NCI-H446 (cell line): ENCODE measurements around the gene LAPTM5.

Experiments used
- DNase-seq, 2 experiments: peaks; one replicate each; lab custom pipeline; 2025; lab: John Stamatoyannopoulos, UW

The LAPTM5 gene

DNA sequence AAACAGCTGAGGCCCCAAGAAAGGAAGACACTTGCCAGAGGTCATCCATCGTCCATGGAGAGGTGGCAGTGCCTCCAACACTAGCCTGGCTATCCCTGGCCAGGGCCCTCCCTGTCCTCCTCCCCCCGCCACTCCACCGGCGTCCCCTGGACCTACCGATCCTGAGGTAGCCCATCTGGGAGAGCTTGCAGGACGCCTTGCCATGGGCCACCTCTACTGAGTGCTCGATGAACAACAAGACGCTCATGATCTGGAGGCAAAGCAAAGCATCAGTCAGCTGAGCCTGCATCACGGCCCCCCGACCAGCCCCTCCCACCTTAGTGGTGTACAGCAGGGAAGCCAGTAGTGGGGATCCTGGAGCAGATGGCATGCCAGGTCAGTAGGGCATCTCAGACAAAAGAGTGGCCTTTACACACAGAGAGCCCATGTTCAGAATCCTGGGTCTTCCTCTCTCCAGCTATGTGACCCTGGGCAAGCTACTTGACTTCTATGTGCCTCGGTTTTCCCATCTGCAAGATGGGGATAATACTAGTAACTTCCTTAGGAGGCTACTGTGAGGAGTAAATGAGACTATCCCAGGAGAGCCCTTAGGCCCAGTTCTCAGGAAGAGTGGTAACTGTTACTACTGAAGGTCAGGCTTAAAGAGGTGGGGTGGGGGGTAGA is 15.1 kb downstream of the LAPTM5 start:
- DNase-seq: no peak

- DNase-seq: no peak
Measured at GRCh38 chr1:30741239-30741894, 16.2 kb downstream of the LAPTM5 start.

DNA sequence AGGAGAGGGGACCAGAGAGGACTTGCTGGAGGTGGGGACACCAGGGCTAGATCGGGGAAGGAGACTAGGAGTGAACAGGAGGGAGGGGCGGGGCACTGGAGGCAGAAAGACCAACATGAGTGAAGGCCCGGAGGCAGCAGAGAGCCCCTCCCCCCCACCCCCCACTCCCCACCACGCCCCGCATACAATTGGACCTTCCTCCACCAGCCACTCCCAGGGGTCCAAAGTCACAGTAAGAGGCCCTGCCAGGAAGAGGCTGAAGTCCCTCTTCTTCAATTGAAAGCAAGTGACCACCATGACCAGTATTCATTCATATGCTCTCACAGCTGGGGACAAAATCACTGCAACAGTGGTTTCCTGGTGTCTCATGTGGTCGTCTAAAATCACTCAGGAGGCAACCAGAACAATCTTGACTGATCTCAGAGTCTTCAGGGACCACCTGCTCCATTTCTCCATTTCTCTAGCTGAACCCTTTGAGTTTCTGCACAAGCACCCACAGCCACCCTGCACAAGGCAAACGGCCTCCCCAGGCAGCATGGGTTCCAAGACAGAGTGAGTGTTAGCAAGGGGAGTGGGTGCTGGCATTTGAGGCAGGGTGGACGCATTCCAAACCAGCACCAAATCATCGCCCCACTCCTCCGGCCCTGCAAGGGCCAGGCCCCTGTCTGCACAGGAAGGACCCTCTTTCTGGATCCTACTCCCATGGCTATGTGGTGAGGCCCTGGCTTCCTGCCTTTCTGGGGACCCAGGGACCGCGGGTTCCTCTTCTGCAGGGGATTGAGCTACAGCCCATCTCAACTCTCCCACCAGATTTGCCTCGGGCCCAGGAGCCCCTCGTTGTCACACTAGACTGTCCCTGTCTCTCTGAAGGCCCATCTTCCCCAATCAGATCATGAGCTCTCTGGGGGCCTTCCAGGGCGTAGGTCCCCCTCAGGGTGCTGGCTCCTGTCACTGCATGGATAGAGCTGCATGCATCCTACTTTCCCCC is 17.0 kb downstream of the LAPTM5 start:
- no peak for DNase-seq

DNA sequence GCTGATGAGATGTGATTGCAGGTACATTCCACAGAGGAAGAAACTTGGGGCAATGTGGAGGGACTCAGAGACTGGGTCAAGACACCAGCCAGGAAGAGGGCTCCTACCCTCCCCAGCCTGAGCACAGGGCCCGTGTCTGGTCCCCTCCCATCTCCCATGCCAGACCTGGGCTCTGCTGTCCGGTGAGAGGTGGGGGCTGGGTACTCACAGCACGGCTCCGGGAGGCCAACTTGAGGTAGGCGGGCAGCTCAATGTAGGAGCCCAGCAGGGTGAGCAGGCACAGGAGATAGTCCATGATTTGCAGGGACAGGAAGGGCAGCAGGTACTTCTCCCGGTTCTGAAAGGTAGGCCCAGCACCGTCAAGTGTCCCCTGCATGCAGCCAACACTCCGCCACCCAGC is 18.0 kb downstream of the LAPTM5 start:
- no peak for DNase-seq

DNA sequence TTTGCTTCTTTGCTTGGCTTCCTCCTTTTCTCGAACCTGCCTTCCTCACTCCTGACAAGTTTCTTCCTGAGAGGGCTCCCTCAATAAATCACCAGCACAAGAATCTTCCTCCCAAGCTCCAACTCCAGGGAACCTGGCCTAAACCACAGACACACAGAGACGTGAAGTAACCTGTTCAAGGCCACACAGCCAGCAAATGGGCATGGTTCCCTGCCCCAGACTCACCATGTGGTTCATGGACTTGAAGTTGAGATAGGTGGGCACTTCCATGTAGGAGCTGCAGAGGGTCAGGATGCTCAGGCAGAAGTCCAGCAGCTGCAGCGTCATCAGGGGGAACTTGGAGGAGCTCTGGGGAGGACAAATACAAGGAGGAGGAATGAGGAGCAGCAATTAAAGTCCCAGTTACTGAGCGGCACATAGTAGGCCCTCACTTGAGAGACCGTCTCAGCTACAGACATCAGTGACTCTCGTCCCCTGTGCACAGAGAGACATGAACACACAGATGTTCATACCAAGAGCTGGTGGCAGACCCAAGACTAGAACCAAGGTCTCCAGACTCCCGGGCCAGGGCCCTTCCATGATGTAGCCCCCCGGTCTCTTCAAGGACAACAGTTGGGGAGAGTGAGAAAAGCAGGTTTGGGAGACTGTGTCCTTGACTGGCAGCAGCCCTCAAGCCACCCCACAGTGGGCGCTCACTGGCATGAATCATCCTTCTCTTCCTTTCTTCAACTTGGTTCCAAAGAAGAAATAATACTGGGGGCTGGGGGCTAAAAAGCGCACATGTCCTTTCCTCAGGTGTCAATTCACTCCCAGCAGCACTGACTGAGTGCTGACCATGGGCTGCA is 18.6 kb downstream of the LAPTM5 start:
- DNase-seq: no peak

GRCh38 chr1:30738040-30738714 is 19.4 kb downstream of the LAPTM5 start:
- no peak for DNase-seq

- no peak for DNase-seq
Measured at GRCh38 chr1:30737357-30738039, 20.1 kb downstream of the LAPTM5 start.

DNA sequence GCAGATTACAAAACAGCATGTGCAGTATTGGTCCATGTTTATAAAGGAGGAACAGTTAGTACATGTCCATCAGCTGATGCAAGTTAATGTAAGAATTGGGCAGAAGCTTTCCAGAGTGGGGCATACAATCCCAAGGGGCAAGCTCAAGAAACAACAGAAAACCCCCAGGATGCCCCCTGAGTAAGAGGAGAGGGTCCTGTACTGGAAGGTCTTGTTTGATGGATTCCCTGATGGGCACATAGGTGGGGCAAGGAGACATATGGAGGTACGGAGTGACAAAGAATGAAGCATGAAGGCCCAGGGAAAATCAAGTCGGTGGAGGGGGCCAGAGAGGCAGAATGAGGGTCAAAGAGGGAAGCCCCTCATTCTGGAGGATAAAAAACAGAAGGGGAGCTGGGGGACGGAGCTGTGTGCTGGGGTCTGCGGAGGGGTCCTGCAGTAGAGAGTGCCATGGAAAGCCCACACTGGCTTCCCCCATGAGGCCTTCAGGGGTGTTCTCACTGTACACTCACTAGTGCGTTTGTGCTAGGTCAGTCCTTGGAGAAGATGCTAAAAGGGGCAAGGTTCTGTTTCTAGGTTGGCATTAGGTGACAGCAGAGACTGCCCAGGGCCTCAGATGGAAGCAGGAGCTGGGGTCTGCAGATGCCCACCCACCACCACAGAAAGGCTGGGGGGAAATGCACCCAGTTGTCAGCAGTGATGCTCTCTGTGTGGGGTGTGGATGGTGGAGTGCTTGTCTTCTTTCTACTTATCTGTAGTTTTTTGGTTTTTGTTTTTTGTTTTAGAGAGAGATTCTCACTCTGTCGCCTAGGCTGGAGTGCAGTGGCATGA is 21.7 kb downstream of the LAPTM5 start:
- no peak for DNase-seq

DNA sequence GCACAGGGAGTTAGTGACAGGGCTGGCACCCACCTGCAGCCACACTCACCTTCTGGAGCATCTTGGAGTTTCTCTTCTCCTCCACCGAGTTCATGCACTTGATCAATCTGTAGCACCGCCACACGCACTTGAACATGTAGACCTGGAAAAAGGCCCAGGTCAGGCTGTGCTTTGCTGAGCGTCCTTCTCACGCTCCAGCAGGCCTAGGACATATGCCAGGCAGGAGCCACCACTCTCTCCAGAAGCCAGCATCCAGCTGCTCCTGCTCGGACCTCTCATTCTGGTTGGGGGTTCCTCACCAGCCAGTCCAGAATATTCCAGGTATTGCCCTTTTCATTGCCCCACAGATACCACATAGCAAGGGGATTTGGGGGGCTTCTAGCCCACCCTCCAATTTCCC is 22.4 kb downstream of the LAPTM5 start:
- DNase-seq: peak in 1 of 2 experiments; percentile 43

- no peak for DNase-seq
Measured at GRCh38 chr1:30734580-30734979, 23.0 kb downstream of the LAPTM5 start.

- no peak for DNase-seq
Measured at GRCh38 chr1:30734106-30734505, 23.5 kb downstream of the LAPTM5 start.

GRCh38 chr1:30733493-30733892 is 24.1 kb downstream of the LAPTM5 start:
- DNase-seq: no peak

- DNase-seq: no peak
Measured at GRCh38 chr1:30732277-30732996, 25.1 kb downstream of the LAPTM5 start.

GRCh38 chr1:30731806-30732276 is 25.7 kb downstream of the LAPTM5 start:
- no peak for DNase-seq

DNA sequence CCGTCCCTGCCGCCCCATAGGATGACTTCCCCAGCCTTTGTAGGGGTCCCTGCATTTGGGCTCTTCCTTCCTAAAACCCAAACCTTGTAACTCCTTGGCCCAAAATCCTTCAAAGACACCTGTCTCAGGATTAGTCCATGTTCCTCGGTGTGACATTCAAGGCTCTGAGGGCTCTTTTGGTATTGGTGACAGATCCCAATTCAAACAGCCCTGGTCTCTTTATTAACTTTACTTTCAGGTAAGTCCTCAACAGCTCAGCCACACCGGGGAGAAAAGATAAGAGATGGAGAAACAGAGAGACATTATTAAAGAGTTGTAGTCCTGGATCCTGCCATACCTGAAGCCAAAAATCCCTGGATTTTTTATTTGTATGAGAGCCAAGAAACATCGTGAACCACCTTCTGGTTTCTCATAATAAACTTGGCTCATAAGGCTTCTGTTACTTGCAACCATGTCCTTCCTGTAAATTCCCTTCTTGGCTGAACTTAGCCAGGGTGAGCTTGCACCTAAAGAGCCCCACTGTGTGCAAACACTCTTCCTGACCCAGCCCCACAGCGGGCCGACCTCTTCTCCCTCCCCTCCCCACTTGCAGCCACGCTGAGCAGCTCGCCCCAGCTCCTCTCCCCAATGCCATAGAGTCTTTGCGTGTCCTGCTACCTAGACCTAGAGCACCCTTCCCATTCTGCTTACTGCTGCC is 26.3 kb downstream of the LAPTM5 start:
- DNase-seq: no peak

GRCh38 chr1:30730346-30731108 is 27.0 kb downstream of the LAPTM5 start:
- no peak for DNase-seq

GRCh38 chr1:30729901-30730300 is 27.7 kb downstream of the LAPTM5 start:
- DNase-seq: no peak
